ENCODE results near the gene FRYL.
A peak's percentile ranks its signal among the peaks of the same experiment; 100 is the strongest.
"Not testable (repeated sequence)": the region's sequence is repeated elsewhere in the genome, so short reads cannot be mapped to it uniquely, and the experiment has no call there.

Gene FRYL

DNA sequence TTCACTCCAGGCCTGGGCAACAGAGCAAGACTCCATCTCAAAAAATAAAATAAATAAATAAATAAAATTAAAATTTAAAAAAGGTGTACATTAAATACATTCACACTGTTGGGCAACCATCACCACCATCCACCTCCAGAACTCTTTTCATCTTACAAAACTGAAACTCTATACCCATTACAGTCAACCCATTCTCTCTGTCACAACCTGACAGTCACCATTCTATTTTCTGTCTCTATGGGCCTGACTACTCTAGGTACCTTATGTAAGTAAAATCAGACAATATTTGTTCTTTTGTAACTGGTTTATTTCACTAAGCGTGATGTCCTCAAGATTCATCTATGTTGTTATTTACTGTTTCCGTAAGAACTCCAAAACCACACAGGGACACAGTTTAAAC is 59.6 kb downstream of the FRYL start:
- TF ChIP-seq, protein P1, sequence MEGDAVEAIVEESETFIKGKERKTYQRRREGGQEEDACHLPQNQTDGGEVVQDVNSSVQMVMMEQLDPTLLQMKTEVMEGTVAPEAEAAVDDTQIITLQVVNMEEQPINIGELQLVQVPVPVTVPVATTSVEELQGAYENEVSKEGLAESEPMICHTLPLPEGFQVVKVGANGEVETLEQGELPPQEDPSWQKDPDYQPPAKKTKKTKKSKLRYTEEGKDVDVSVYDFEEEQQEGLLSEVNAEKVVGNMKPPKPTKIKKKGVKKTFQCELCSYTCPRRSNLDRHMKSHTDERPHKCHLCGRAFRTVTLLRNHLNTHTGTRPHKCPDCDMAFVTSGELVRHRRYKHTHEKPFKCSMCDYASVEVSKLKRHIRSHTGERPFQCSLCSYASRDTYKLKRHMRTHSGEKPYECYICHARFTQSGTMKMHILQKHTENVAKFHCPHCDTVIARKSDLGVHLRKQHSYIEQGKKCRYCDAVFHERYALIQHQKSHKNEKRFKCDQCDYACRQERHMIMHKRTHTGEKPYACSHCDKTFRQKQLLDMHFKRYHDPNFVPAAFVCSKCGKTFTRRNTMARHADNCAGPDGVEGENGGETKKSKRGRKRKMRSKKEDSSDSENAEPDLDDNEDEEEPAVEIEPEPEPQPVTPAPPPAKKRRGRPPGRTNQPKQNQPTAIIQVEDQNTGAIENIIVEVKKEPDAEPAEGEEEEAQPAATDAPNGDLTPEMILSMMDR (IDR thresholded peaks at IDR 0.05; ENCODE audit: insufficient read depth, missing control alignments) = no peak
- DNase-seq (ENCODE audit: insufficient read length, low spot score) = no peak
- FAIRE-seq = no peak

DNA sequence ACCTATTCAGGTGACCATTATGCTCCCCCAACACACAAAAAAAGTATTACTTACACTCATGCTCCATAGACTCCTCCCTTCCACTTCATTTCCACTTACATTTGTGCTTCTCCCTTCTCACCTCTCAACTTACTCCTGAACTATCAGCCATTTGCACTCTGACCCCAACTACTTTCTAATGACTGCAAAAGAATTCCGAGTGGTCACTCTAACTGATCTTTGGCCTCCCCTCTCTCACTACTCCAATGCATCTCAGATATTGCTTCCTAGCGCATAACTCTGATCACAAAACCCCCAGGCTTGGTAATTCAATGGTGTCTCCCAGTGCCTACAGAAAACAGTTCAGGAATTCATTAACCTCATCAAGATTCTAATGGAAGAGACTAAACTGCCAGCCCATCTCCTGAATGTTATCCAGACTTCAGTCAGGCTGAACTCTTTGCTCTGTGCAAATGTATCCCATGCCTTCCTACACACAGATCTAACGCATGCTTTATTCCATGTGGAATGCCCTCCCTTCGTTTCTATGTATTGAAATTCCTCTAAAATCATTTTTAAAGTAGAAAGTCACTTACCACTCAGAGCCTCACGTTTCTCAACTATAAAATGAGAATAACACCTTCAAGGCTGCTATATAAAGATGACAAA is 61.1 kb downstream of the FRYL start:
- FAIRE-seq (no peak), DNase-seq (ENCODE audit: insufficient read length, low spot score) (no peak)

DNA sequence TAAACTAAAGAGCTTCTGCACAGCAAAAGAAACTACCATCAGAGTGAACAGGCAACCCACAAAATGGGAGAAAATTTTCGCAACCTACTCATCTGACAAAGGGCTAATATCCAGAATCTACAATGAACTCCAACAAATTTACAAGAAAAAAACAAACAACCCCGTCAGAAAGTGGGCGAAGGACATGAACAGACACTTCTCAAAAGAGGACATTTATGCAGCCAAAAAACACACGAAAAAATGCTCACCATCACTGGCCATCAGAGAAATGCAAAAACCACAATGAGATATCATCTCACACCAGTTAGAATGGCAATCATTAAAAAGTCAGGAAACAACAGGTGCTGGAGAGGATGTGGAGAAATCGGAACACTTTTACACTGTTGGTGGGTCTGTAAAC is 63.8 kb downstream of the FRYL start:
- not testable (repeated sequence) for DNase-seq (ENCODE audit: insufficient read length, low spot score); FAIRE-seq

More for the DNA sequence above, 61.1 kb downstream of the FRYL start:
- TF ChIP-seq, protein P1 (IDR thresholded peaks at IDR 0.05; ENCODE audit: insufficient read depth, missing control alignments) = no peak

DNA sequence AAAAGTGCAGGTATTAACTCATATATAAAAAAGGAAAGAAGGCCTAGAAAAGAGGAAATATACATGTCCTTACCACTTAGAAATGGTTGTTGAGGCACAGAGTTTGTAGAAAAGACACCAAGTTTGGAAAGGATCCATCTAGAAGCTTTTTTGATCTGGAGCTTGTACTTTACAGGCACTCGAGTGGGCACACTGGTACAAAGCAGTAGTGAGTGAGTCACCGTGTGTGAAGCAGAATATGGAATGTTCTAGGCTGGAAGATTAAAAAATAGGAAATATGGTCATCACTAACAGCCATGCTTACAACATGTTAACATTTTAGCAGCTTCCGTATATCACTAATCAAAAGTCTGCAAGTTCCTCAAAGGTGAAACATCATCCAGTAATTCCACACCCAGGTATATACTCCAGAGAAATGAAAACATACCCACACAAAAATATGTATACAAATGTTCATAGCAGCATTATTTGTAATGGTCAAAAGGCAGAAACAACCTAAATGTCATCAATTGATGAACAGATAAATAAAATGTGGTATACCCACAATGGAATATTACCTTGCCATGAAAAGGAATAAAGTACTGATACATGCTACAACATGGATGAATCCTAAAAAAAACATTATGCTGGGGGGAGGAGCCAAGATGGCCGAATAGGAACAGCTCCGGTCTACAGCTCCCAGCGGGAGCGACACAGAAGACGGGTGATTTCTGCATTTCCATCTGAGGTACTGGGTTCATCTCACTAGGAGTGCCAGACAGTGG is 69.5 kb downstream of the FRYL start:
- no peak for DNase-seq (ENCODE audit: insufficient read length, low spot score)
- TF ChIP-seq, protein P1 (IDR thresholded peaks at IDR 0.05; ENCODE audit: insufficient read depth, missing control alignments) = no peak
- no peak for FAIRE-seq

DNA sequence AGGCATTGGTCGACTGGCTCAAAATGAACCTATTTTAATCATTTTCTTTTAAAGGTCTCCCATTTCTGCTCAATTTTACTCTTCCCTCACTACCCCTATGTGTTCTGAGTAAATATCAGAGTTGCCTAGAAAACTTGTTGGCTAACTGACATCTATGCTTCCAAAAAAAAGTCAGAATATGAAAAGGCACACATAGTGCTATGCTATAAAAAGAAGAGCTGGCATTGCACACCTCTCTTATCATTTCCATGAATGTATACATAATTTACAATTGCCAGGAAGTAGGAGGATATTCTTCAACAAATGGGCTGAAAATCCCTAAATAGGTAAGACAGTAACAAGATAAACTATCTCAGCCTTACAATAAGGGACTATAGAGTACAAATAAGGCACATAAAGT is 70.2 kb downstream of the FRYL start:
- FAIRE-seq (peak; percentile 38), DNase-seq (ENCODE audit: insufficient read length, low spot score) (no peak)
- TF ChIP-seq, protein P1 (IDR thresholded peaks at IDR 0.05; ENCODE audit: insufficient read depth, missing control alignments) = no peak

DNA sequence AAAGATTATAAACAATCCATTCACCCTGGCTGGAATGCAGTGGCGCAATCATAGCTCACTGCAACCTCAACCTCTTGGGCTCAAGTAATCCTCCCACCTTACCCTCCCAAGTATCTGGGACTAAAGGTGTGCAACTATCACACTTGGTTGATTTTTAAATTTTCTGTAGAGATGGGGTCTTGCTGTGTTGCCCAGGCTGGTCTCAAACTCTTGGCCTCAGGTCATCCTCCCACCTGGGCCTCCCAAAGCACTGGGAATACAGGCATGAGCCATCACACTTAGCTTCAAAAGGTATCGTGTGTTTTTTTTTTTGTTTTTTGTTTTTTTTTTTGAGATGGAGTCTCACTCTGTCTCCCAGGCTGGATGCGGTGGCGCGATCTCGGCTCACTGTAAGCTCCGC is 71.5 kb downstream of the FRYL start:
- FAIRE-seq (no peak), DNase-seq (ENCODE audit: insufficient read length, low spot score) (no peak)
- TF ChIP-seq, protein P1 (IDR thresholded peaks at IDR 0.05; ENCODE audit: insufficient read depth, missing control alignments) = no peak

DNA sequence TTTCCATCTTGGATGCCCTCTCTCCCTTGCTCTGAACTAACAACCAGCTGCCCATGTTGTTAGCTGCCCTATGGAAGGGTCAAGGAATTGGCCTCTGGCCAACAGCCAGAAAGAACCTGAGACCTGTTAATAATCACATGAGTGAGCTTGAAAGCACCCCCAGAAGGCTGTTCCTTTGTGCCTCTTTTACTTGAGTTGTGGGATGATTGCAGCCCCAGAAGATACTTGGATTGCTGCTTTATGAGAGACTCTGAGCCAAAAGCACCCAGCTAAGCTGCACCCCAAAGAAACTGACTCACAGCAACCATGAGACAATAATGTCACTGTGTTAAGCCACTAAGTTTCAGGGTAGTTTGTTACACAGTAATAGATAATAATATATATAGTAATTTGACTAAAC is 73.3 kb downstream of the FRYL start:
- TF ChIP-seq, protein P1 (IDR thresholded peaks at IDR 0.05; ENCODE audit: insufficient read depth, missing control alignments) = no peak
- no peak for DNase-seq (ENCODE audit: insufficient read length, low spot score)
- FAIRE-seq = no peak
